Measurements from ENCODE around the gene MAPK4.

The MAPK4 gene

DNA sequence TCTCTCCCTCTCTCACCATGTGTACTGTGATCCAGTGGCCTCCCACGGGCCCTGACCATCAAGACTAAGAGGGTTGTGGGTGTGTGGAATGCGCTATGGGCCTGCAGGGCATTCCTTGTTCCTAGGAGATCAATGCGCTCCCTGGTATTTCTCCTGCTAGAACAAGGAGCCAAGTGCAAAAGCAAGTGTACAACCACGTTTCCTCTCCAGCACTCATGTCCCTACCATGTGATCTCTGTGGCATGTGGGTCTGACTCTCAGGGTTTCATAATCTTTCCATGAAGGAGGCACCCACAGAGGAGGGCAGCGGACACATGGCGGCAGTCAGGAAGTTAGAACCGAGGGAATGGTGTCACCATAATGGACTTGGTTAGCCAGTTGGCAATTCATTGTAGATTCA is 91.4 kb downstream of the MAPK4 start:
- H3K9ac ChIP-seq (ENCODE audit: low read length in 2 of 2) = no peak overlapping the region
- peaks cover 93% of the 10 kb centered on the region for H3K4me1 ChIP-seq (ENCODE audit: control insufficient read depth, insufficient read depth, low read length)
- no peaks in the 10 kb centered on the region for H3K36me3 ChIP-seq (ENCODE audit: control insufficient read depth in 2 of 2, insufficient read depth in 2 of 2, low read length in 2 of 2)
- peak overlapping the region in 1 of 2 donors; percentile 8 for H3K4me3 ChIP-seq (ENCODE audit: low read length in 2 of 2)
- H3K27ac ChIP-seq (ENCODE audit: low read length) = peak overlapping the region; percentile 98
- no peaks in the 10 kb centered on the region for H3K9me3 ChIP-seq (ENCODE audit: control insufficient read depth in 2 of 2, low read length in 2 of 2)
- no peaks in the 10 kb centered on the region for H3K27me3 ChIP-seq (ENCODE audit: control insufficient read depth in 1 of 2, insufficient read depth in 2 of 2, low read length in 2 of 2)

GRCh38 chr18:50653402-50654093 is 93.7 kb downstream of the MAPK4 start:
- peak overlapping the region; percentile 8 to 40 for H3K4me3 ChIP-seq (ENCODE audit: low read length in 2 of 2)
- H3K27ac ChIP-seq (ENCODE audit: low read length) = peak overlapping the region; percentile 96
- H3K9me3 ChIP-seq (ENCODE audit: control insufficient read depth in 2 of 2, low read length in 2 of 2) = no peaks in the 10 kb centered on the region
- H3K27me3 ChIP-seq (ENCODE audit: control insufficient read depth in 1 of 2, insufficient read depth in 2 of 2, low read length in 2 of 2) = no peaks in the 10 kb centered on the region
- peak overlapping the region; percentile 65 to 80 for H3K9ac ChIP-seq (ENCODE audit: low read length in 2 of 2)
- H3K4me1 ChIP-seq (ENCODE audit: control insufficient read depth, insufficient read depth, low read length) = peaks cover 93% of the 10 kb centered on the region
- no peaks in the 10 kb centered on the region for H3K36me3 ChIP-seq (ENCODE audit: control insufficient read depth in 2 of 2, insufficient read depth in 2 of 2, low read length in 2 of 2)

DNA sequence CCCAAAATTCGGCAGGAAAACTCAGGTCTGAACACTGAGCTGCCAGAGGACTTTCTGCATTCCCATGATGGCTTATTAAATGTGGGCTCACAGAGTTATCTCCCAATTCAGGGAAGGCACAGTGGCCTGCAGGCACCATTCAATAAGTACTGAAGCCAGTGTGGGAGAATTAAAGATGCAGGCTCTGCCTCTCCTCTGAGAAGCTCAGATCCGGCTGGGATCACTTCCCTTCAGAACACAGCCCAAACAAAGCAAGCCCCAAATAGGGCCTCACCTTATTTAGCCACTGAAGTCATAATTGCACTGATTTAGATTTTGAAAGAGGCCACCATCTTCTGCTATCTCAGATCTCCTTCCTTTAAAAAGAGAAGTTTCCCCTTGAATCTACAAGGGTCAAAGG is 94.3 kb downstream of the MAPK4 start:
- Histone ChIP-seq H3K4me3 (ENCODE audit: low read length in 2 of 2) (peak overlapping the region; percentile 24 to 58), H3K9ac (ENCODE audit: low read length in 2 of 2) (peak overlapping the region; percentile 65 to 80), H3K27ac (ENCODE audit: low read length) (peak overlapping the region; percentile 96), H3K4me1 (ENCODE audit: control insufficient read depth, insufficient read depth, low read length) (peaks cover 93% of the 10 kb centered on the region), H3K27me3 (ENCODE audit: control insufficient read depth in 1 of 2, insufficient read depth in 2 of 2, low read length in 2 of 2) (no peaks in the 10 kb centered on the region), H3K36me3 (ENCODE audit: control insufficient read depth in 2 of 2, insufficient read depth in 2 of 2, low read length in 2 of 2) (no peaks in the 10 kb centered on the region), H3K9me3 (ENCODE audit: control insufficient read depth in 2 of 2, low read length in 2 of 2) (no peaks in the 10 kb centered on the region)

- Histone ChIP-seq H3K4me3 (ENCODE audit: low read length in 2 of 2) (peak overlapping the region; percentile 24 to 58), H3K9ac (ENCODE audit: low read length in 2 of 2) (peak overlapping the region; percentile 65 to 80)
Measured at GRCh38 chr18:50654658-50655550, 95.0 kb downstream of the MAPK4 start.

DNA sequence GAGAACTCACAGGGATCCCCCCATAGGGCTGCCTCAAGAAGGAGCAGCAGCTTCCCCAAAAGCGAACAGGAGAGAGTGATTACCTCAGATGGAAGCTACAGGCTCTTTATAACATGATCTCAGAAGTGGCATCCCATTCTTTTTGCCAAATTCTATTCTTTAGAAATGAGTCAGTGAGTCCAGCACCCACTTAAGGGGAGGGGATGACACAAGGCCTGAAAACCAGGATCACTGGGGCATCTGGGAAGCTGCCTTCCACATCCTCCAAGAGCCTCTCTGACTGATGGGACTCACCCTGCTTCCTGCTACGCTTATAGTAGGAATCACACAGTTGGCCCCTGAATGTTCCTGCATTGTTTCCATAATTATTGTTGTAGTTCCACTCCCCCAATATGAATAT is 96.5 kb downstream of the MAPK4 start:
- Histone ChIP-seq H3K4me3 (ENCODE audit: low read length in 2 of 2) (no peak overlapping the region), H3K27ac (ENCODE audit: low read length) (peak overlapping the region; percentile 96), H3K9ac (ENCODE audit: low read length in 2 of 2) (no peak overlapping the region)

More at GRCh38 chr18:50654658-50655550, 95.0 kb downstream of the MAPK4 start:
- H3K27me3 ChIP-seq (ENCODE audit: control insufficient read depth in 1 of 2, insufficient read depth in 2 of 2, low read length in 2 of 2) = no peaks in the 10 kb centered on the region
- H3K27ac ChIP-seq (ENCODE audit: low read length) = peak overlapping the region; percentile 96
- no peaks in the 10 kb centered on the region for H3K36me3 ChIP-seq (ENCODE audit: control insufficient read depth in 2 of 2, insufficient read depth in 2 of 2, low read length in 2 of 2)
- H3K4me1 ChIP-seq (ENCODE audit: control insufficient read depth, insufficient read depth, low read length) = peaks cover 91% of the 10 kb centered on the region
- no peaks in the 10 kb centered on the region for H3K9me3 ChIP-seq (ENCODE audit: control insufficient read depth in 2 of 2, low read length in 2 of 2)

DNA sequence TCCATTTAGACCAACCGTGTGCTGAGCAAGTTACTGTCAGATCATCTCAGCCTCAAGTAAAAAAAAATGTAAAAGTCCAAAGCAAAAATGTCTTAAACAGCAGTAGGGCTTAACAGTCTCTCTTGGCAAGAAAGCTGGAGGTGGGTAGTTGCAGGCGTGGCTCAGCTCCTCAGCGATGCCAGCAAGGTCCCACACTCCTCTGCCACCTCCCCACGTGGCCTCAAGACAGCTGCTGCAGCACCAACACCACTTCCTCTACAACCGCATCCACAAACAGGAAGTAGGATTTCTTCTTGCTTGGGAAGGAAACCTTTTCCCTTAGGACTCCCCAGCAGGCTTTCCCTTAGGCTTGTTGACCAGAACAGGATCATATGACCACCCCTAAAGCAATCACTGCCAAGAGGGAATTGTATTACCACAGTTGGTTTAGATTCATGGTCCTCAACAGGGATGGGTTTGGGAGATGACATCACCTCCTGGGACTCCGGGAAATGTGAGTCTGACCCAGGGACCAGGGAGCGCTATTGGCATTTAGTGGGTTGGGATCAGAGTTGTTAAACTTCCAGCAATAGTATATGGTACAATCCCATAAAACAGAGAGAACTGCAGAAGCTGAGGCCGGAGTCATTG is 97.1 kb downstream of the MAPK4 start:
- Histone ChIP-seq H3K4me3 (ENCODE audit: low read length in 2 of 2) (no peak overlapping the region), H3K9me3 (ENCODE audit: control insufficient read depth in 2 of 2, low read length in 2 of 2) (no peaks in the 10 kb centered on the region), H3K36me3 (ENCODE audit: control insufficient read depth in 2 of 2, insufficient read depth in 2 of 2, low read length in 2 of 2) (no peaks in the 10 kb centered on the region), H3K9ac (ENCODE audit: low read length in 2 of 2) (no peak overlapping the region), H3K4me1 (ENCODE audit: control insufficient read depth, insufficient read depth, low read length) (peaks cover 70% of the 10 kb centered on the region), H3K27ac (ENCODE audit: low read length) (peak overlapping the region; percentile 96), H3K27me3 (ENCODE audit: control insufficient read depth in 1 of 2, insufficient read depth in 2 of 2, low read length in 2 of 2) (no peaks in the 10 kb centered on the region)

More for the DNA sequence above, 96.5 kb downstream of the MAPK4 start:
- no peaks in the 10 kb centered on the region for H3K36me3 ChIP-seq (ENCODE audit: control insufficient read depth in 2 of 2, insufficient read depth in 2 of 2, low read length in 2 of 2)
- H3K27me3 ChIP-seq (ENCODE audit: control insufficient read depth in 1 of 2, insufficient read depth in 2 of 2, low read length in 2 of 2) = no peaks in the 10 kb centered on the region
- no peaks in the 10 kb centered on the region for H3K9me3 ChIP-seq (ENCODE audit: control insufficient read depth in 2 of 2, low read length in 2 of 2)
- H3K4me1 ChIP-seq (ENCODE audit: control insufficient read depth, insufficient read depth, low read length) = peaks cover 76% of the 10 kb centered on the region

- H3K4me3 ChIP-seq (ENCODE audit: low read length in 2 of 2) = peak overlapping the region in 1 of 2 donors; percentile 15
- peak overlapping the region; percentile 85 for H3K27ac ChIP-seq (ENCODE audit: low read length)
- peaks cover 60% of the 10 kb centered on the region for H3K4me1 ChIP-seq (ENCODE audit: control insufficient read depth, insufficient read depth, low read length)
- H3K9ac ChIP-seq (ENCODE audit: low read length in 2 of 2) = peak overlapping the region; percentile 21 to 36
- no peaks in the 10 kb centered on the region for H3K27me3 ChIP-seq (ENCODE audit: control insufficient read depth in 1 of 2, insufficient read depth in 2 of 2, low read length in 2 of 2)
- peaks cover 0 to 2% of the 10 kb centered on the region in 2 donors for H3K36me3 ChIP-seq (ENCODE audit: control insufficient read depth in 2 of 2, insufficient read depth in 2 of 2, low read length in 2 of 2)
- no peaks in the 10 kb centered on the region for H3K9me3 ChIP-seq (ENCODE audit: control insufficient read depth in 2 of 2, low read length in 2 of 2)
Measured at GRCh38 chr18:50658601-50659000, 98.7 kb downstream of the MAPK4 start.

DNA sequence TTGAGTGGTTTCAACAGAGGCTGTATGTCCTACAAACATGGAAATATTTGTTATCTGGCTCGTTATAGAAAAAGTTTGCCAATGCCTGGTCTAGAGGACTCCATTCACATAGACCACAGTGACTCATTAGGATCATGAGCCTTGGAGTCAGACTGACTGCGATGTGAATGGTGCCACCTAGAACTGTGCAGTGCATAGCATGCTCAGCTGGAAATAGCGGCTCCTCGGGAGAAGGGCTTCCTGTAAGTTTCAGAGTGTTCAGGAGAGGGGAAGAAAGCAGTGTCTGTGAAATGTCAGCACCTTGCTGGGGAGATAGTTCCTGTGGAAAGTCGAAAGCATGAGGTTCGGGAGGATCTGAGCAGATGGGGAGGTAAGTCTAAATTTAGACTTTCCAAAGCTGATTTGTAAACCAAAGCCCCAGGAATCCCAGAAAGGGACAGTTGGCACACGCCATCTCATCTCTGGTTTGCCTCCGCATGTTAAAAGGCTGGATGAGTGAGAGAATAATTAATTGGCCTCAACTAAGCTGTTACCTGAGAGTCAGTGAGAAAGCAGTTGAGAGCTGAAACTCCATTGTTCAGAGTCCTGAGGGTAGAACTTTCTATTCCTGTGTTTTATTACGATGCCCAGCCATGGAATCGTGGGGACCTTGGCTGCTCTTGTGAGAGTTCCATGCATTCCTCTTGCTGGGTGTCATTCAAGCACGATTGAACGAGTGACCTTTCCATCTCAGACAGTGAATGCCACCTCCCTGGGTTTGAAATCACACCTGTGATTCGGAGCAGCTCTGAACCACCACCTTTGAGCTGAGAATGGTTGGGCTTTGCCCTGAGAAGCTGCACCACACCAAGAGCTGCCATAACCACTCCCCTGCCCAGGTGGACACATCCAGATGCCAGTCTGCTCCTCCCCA is 99.5 kb downstream of the MAPK4 start:
- peak overlapping the region; percentile 85 for H3K27ac ChIP-seq (ENCODE audit: low read length)
- H3K9me3 ChIP-seq (ENCODE audit: control insufficient read depth in 2 of 2, low read length in 2 of 2) = no peaks in the 10 kb centered on the region
- H3K4me3 ChIP-seq (ENCODE audit: low read length in 2 of 2) = peak overlapping the region; percentile 15 to 35
- H3K36me3 ChIP-seq (ENCODE audit: control insufficient read depth in 2 of 2, insufficient read depth in 2 of 2, low read length in 2 of 2) = peaks cover 2 to 4% of the 10 kb centered on the region in 2 donors
- no peaks in the 10 kb centered on the region for H3K27me3 ChIP-seq (ENCODE audit: control insufficient read depth in 1 of 2, insufficient read depth in 2 of 2, low read length in 2 of 2)
- peak overlapping the region; percentile 7 to 36 for H3K9ac ChIP-seq (ENCODE audit: low read length in 2 of 2)
- peaks cover 52% of the 10 kb centered on the region for H3K4me1 ChIP-seq (ENCODE audit: control insufficient read depth, insufficient read depth, low read length)

GRCh38 chr18:50661013-50661412 is 101.1 kb downstream of the MAPK4 start:
- Histone ChIP-seq H3K9me3 (ENCODE audit: control insufficient read depth in 2 of 2, low read length in 2 of 2) (no peaks in the 10 kb centered on the region), H3K4me3 (ENCODE audit: low read length in 2 of 2) (no peak overlapping the region), H3K27ac (ENCODE audit: low read length) (no peak overlapping the region), H3K36me3 (ENCODE audit: control insufficient read depth in 2 of 2, insufficient read depth in 2 of 2, low read length in 2 of 2) (peaks cover 4% of the 10 kb centered on the region in 2 donors), H3K4me1 (ENCODE audit: control insufficient read depth, insufficient read depth, low read length) (peaks cover 49% of the 10 kb centered on the region), H3K9ac (ENCODE audit: low read length in 2 of 2) (no peak overlapping the region), H3K27me3 (ENCODE audit: control insufficient read depth in 1 of 2, insufficient read depth in 2 of 2, low read length in 2 of 2) (no peaks in the 10 kb centered on the region)

DNA sequence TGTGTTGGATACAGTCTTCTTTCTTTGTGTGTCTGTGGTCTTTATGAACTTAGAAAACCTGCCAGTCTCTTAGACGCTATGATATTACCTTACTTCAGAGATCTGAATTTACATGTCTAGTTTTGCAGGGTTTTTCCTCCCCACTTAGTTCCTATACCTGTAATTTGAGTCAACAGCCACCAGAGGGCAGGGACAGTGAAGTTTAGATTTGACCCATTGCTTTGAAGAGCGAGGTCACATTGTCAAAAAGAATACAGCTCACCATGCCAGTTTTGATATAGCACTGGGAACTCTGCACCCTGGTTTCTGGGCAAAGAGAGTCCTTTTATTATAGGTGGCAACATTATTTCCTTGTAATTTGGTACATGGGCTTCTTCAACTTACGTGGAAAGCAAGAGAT is 102.3 kb downstream of the MAPK4 start:
- Histone ChIP-seq H3K9me3 (ENCODE audit: control insufficient read depth in 2 of 2, low read length in 2 of 2) (no peaks in the 10 kb centered on the region), H3K27me3 (ENCODE audit: control insufficient read depth in 1 of 2, insufficient read depth in 2 of 2, low read length in 2 of 2) (no peaks in the 10 kb centered on the region), H3K9ac (ENCODE audit: low read length in 2 of 2) (no peak overlapping the region), H3K4me1 (ENCODE audit: control insufficient read depth, insufficient read depth, low read length) (peaks cover 37% of the 10 kb centered on the region), H3K4me3 (ENCODE audit: low read length in 2 of 2) (no peak overlapping the region), H3K27ac (ENCODE audit: low read length) (no peak overlapping the region), H3K36me3 (ENCODE audit: control insufficient read depth in 2 of 2, insufficient read depth in 2 of 2, low read length in 2 of 2) (peaks cover 4% of the 10 kb centered on the region in 2 donors)
